ENCODE measurements around the gene CLDN9.

GRCh38 chr16:2987286-2987685, 25.4 kb upstream of the CLDN9 start:
- TF ChIP-seq CTCF (IDR thresholded peaks at IDR 0.05) (no peak), ZFX (IDR thresholded peaks at IDR 0.05; ENCODE audit: borderline replicate concordance) (no peak)
